Heart right ventricle (tissue), 16 donors: ENCODE results near the gene GP5. TPM values are rescaled to one million over a fixed set of nuclear protein-coding genes. Genes with fewer than 3 reads are reported as not detected.

ENCODE experiments used
- ATAC-seq, 8 donors: fragments of 200-7000 bp; cut with Tn5 transposase; one replicate each; pipeline ENCODE4 v1.9.1; 2020; ENCODE audit warnings: mild to moderate bottlenecking in 8 of 8, moderate library complexity in 8 of 8, moderate number of reproducible peaks in 1 of 8
- DNase-seq, 2 donors: peaks; one replicate each; pipeline ENCODE4 v3.0.0-alpha.2; 2020
- H3K27ac ChIP-seq, 10 donors: fragments of 200-600 bp; sonication (generic) in 2 of 10; one replicate each; pipeline versions ENCODE4 v1.5.0 to v1.8.0; 2020 to 2022; ENCODE audit warnings: mild to moderate bottlenecking in 3 of 10
- H3K27me3 ChIP-seq, 7 donors: fragments of 200-600 bp; one replicate each; pipeline ENCODE4 v1.8.0; 2021 to 2022; ENCODE audit warnings: mild to moderate bottlenecking in 2 of 7
- H3K36me3 ChIP-seq, 9 donors: fragments of 200-600 bp; sonication (generic) in 1 of 9; one replicate each; pipeline versions ENCODE4 v1.5.0 to v1.8.0; 2020 to 2022; ENCODE audit warnings: mild to moderate bottlenecking in 2 of 9
- H3K4me1 ChIP-seq, 9 donors: fragments of 200-600 bp; sonication (generic) in 1 of 9; one replicate each; pipeline versions ENCODE4 v1.5.0 to v1.8.0; 2020 to 2022; ENCODE audit warnings: mild to moderate bottlenecking in 4 of 9
- H3K4me3 ChIP-seq, 10 donors: fragments of 200-600 bp; sonication (generic) in 2 of 10; one replicate each; pipeline versions ENCODE4 v1.5.0 to v1.8.0; 2020 to 2022; ENCODE audit warnings: mild to moderate bottlenecking in 7 of 10, moderate library complexity in 2 of 10
- H3K9me3 ChIP-seq, 11 donors: fragments of 200-600 bp in 10 of 11; sonication (generic) in 2 of 11; one replicate each; pipeline versions ENCODE4 v1.5.0 to v1.8.0; 2013 to 2022; ENCODE audit warnings: mild to moderate bottlenecking in 2 of 11, control low read depth in 1 of 11, moderate library complexity in 1 of 11
- CTCF ChIP-seq, 9 donors: fragments of 200-600 bp; sonication (generic) in 2 of 9; IDR thresholded peaks; one replicate each; pipeline versions ENCODE4 v1.5.0 to v1.8.0; 2021 to 2022; ENCODE audit warnings: antibody characterized with exemption in 9 of 9, mild to moderate bottlenecking in 5 of 9, moderate library complexity in 1 of 9
- WGBS, 2 donors: extraction: QIAGEN DNeasy Blood & Tissue Kit; methylation state at CpG; one replicate each; pipeline ENCODE4 v1.1.7; 2013; ENCODE audit warnings: inconsistent platforms in 1 of 2; 5-methylcytosine and 5-hydroxymethylcytosine counted together
- intact Hi-C, 10 donors: fragments of 100-400 bp; cut with DNase I; formaldehyde crosslinking; loops; one replicate each; pipeline versions ENCODE4 v1.11.1 to v1.14.2; 2022
- polyA plus RNA-seq, 2 donors: library from polyadenylated mRNA; stranded (reverse); fragments of 200-250 nt; gene quantifications; one replicate each; pipeline ENCODE4 v1.2.3, GENCODE V29; 2013
- total RNA-seq, 10 donors: library from RNA; stranded (reverse); fragmentation: NEBNext Ultra II Directional in 3 of 10; extraction: Animal tissue kit (Norgen Biotek cat#: 25700) in 3 of 10; gene quantifications; one replicate each; pipeline versions ENCODE4 v1.2.1 to v1.2.4, GENCODE V29; 2021 to 2023
- donor health status: Arrhythmogenic right ventricular cardiomyopathy.
- donor health status: ischemic (EF 13 %, LVEDD 7.1; RV severe dilation, severe dysfunction).
- donor health status: healthy with polysubstance abuse.
- donor health status: DM: no; HTN: yes; CAD: no.
- donor health status: DM: no; HTN: no; CAD: no.
- donor health status: ischemic (EF 25% LVEDD 6.9; RV normal size, moderate dysfunction).
- donor health status: ischemic (EF 25% LVEDD 5.7; RV mildly dilated, moderate dysfunction).
- donor health status: healthy.
- donor health status: DM: yes; HTN: yes; CAD: no.
- donor health status: Ischemic cardiomyopathy.
- donor health status: ischemic (EF 35%, LVEDD 5.7; RV mildly dilated, moderate dysfunction).
- donor health status: nonischemic (EF 11% LVEDD 7.7; RV severe dilation, severe dysfunction).
- donor health status: DM: yes; HTN: yes; CAD: no.
- donor health status: PGD.
- donor health status: ischemic (EF 29% LVEDD 5.4; RV normal size, mild dysfunction).
- donor health status: nonischemic (EF 23%, LVEDD 6.1; RV moderate dilation, normal function).

GP5 gene
- total and polyA plus RNA-seq, 12 donors: 0.01 to 0.21 (median 0.13) TPM; not detected in 5

- H3K27me3 ChIP-seq: peaks cover 0 to 38% (median 30%) of the 10 kb centered on the region in 7 donors
- DNase-seq (no peak), ATAC-seq (peak in 2 of 8 donors; percentile 8 to 53)
- H3K4me1 ChIP-seq: peaks cover 0 to 19% (median 16%) of the 10 kb centered on the region in 9 donors
- no peak for TF ChIP-seq CTCF (IDR thresholded peaks at IDR 0.05)
- intact Hi-C loops: loop anchor here in 4 of 10 donors (5.0 to 10.0 kb wide), 5 partner anchors 69 to 737 kb away; no protein-coding TSS in a partner anchor
- no peaks in the 10 kb centered on the region for H3K9me3 ChIP-seq
- no peak overlapping the region for H3K4me3 ChIP-seq
- no peak overlapping the region for H3K27ac ChIP-seq
- H3K36me3 ChIP-seq: peaks cover 0 to 37% (median 8%) of the 10 kb centered on the region in 9 donors
- WGBS, 2 donors: 90% methylated on average over 9 of the region's 9 CpGs
These were observed 2.3 kb upstream of the GP5 start for GRCh38 chr3:194401346-194401745.

GRCh38 chr3:194399874-194400411, 877 bp upstream of the GP5 start:
- no peak overlapping the region for H3K4me3 ChIP-seq
- peaks cover 0 to 52% (median 31%) of the 10 kb centered on the region in 7 donors for H3K27me3 ChIP-seq
- 89 to 91% methylated on average over 15 of the region's 15 CpGs for WGBS, 2 donors
- no peak for ATAC-seq
- DNase-seq: no peak
- no peak for TF ChIP-seq CTCF (IDR thresholded peaks at IDR 0.05)
- H3K36me3 ChIP-seq: peaks cover 0 to 23% (median 0%) of the 10 kb centered on the region in 9 donors
- H3K9me3 ChIP-seq: no peaks in the 10 kb centered on the region
- H3K4me1 ChIP-seq: peaks cover 0 to 21% (median 16%) of the 10 kb centered on the region in 9 donors
- intact Hi-C loops: loop anchor here in 5 of 10 donors (5.0 to 10.0 kb wide), 6 partner anchors 63 to 735 kb away; no protein-coding TSS in a partner anchor
- H3K27ac ChIP-seq: no peak overlapping the region

GRCh38 chr3:194397757-194398312, 1.2 kb downstream of the GP5 start:
- TF ChIP-seq CTCF (IDR thresholded peaks at IDR 0.05): no peak
- ATAC-seq (peak; percentile 30 to 56 (median 40)), DNase-seq (no peak)
- H3K27me3 ChIP-seq: peaks cover 0 to 66% (median 31%) of the 10 kb centered on the region in 7 donors
- peaks cover 0 to 6% (median 0%) of the 10 kb centered on the region in 9 donors for H3K36me3 ChIP-seq
- H3K4me1 ChIP-seq: peaks cover 0 to 21% (median 16%) of the 10 kb centered on the region in 9 donors
- peak overlapping the region in 1 of 10 donors; percentile 6 for H3K27ac ChIP-seq
- peak overlapping the region in 8 of 10 donors; percentile 5 to 51 (median 37) for H3K4me3 ChIP-seq
- WGBS, 2 donors: 5 to 6% methylated on average over 38 of the region's 38 CpGs
- no peaks in the 10 kb centered on the region for H3K9me3 ChIP-seq
- intact Hi-C loops: loop anchor here in 1 of 10 donors (5.0 kb wide), 1 partner anchor 61 kb away; no protein-coding TSS in a partner anchor

GRCh38 chr3:194396859-194397756, 2.0 kb downstream of the GP5 start:
- Histone ChIP-seq H3K9me3 (no peaks in the 10 kb centered on the region), H3K27ac (peak overlapping the region in 1 of 10 donors; percentile 21), H3K36me3 (no peaks in the 10 kb centered on the region), H3K27me3 (peaks cover 0 to 71% (median 31%) of the 10 kb centered on the region in 7 donors), H3K4me1 (peaks cover 0 to 21% (median 16%) of the 10 kb centered on the region in 9 donors), H3K4me3 (peak overlapping the region in 9 of 10 donors; percentile 12 to 51 (median 37))
- no peak for TF ChIP-seq CTCF (IDR thresholded peaks at IDR 0.05)
- intact Hi-C loops: loop anchor here in 1 of 10 donors (5.0 kb wide), 1 partner anchor 60 kb away; no protein-coding TSS in a partner anchor
- DNase-seq (no peak), ATAC-seq (peak in 3 of 8 donors; percentile 26 to 53 (median 43))
- WGBS, 2 donors: 34 to 35% methylated on average over 70 to 73 of the region's 73 CpGs
